Activated CD4-positive, alpha-beta T cell treated with anti-CD3 and anti-CD28 coated beads, Interleukin-2, amount 50 U/mL, for 16 hours (primary cell): Measurements from ENCODE around the gene STX19.

Experiments used
- DNase-seq: peaks from one replicate; pipeline ENCODE4 v3.0.0-alpha.2; 2020

Gene STX19

GRCh38 chr3:94026623-94027022 lies 1.8 kb downstream of the STX19 start:
- no peak for DNase-seq

GRCh38 chr3:94024385-94024784 lies 4.0 kb downstream of the STX19 start:
- DNase-seq: no peak

- no peak for DNase-seq
Measured at GRCh38 chr3:94020293-94020692, 8.1 kb downstream of the STX19 start.

- no peak for DNase-seq
Measured at GRCh38 chr3:94019659-94020058, 8.7 kb downstream of the STX19 start.

GRCh38 chr3:94015025-94015424 lies 13.4 kb downstream of the STX19 start:
- no peak for DNase-seq

- DNase-seq: peak; percentile 50
Measured at GRCh38 chr3:94012185-94012584, 16.2 kb downstream of the STX19 start.

GRCh38 chr3:94011233-94011711 lies 17.1 kb downstream of the STX19 start:
- peak; percentile 86 for DNase-seq

- peak; percentile 13 for DNase-seq
Measured at GRCh38 chr3:94009608-94010007, 18.8 kb downstream of the STX19 start.

GRCh38 chr3:94008253-94008652 lies 20.1 kb downstream of the STX19 start:
- DNase-seq: no peak

- DNase-seq: peak; percentile 62
Measured at GRCh38 chr3:94004301-94004910, 24.0 kb downstream of the STX19 start.

GRCh38 chr3:94001827-94002495 lies 26.4 kb downstream of the STX19 start:
- no peak for DNase-seq

- DNase-seq: no peak
Measured at GRCh38 chr3:94001191-94001590, 27.2 kb downstream of the STX19 start.

- DNase-seq: no peak
Measured at GRCh38 chr3:93994056-93994455, 34.3 kb downstream of the STX19 start.

GRCh38 chr3:93992207-93992606 lies 36.2 kb downstream of the STX19 start:
- no peak for DNase-seq

GRCh38 chr3:93991631-93992030 lies 36.8 kb downstream of the STX19 start:
- no peak for DNase-seq

- DNase-seq: no peak
Measured at GRCh38 chr3:93989241-93989640, 39.2 kb downstream of the STX19 start.

- no peak for DNase-seq
Measured at GRCh38 chr3:93988764-93989163, 39.6 kb downstream of the STX19 start.

GRCh38 chr3:93988283-93988682 lies 40.1 kb downstream of the STX19 start:
- no peak for DNase-seq

- DNase-seq: no peak
Measured at GRCh38 chr3:93984618-93985017, 43.8 kb downstream of the STX19 start.

- DNase-seq: no peak
Measured at GRCh38 chr3:93983408-93983807, 45.0 kb downstream of the STX19 start.

GRCh38 chr3:93981649-93982048 lies 46.7 kb downstream of the STX19 start:
- DNase-seq: no peak

GRCh38 chr3:93979850-93980676 lies 48.3 kb downstream of the STX19 start, which contains the start of gene ARL13B:
Gene ARL13B (plus strand): TSS chr3:93980155. CDS start chr3:93980424, 269 bp downstream.
- DNase-seq: peak; percentile 98
